Measurements from ENCODE around the gene IL17RD.

- TF ChIP-seq REST (IDR thresholded peaks at IDR 0.05; ENCODE audit: unreplicated experiment) (no peak), EZH2 (IDR thresholded peaks at IDR 0.05; ENCODE audit: low read depth, unreplicated experiment) (no peak), CTCF (conservative IDR thresholded peaks at IDR 0.05; ENCODE audit: low read depth in 2 of 2) (no peak), POLR2AphosphoS5 (IDR thresholded peaks at IDR 0.05; ENCODE audit: low read depth) (no peak), EZH2phosphoT487 (IDR thresholded peaks at IDR 0.05; ENCODE audit: unreplicated experiment) (no peak), STAT1 (IDR thresholded peaks at IDR 0.05; ENCODE audit: unreplicated experiment) (no peak), NANOG (IDR thresholded peaks at IDR 0.05; ENCODE audit: borderline replicate concordance) (no peak), JUNB (IDR thresholded peaks at IDR 0.05; ENCODE audit: unreplicated experiment) (no peak), CREB1 (CRISPR knock-in tag; IDR thresholded peaks at IDR 0.05; ENCODE audit: low read depth) (no peak), ZNF331 (CRISPR knock-in tag; IDR thresholded peaks at IDR 0.05; ENCODE audit: low read depth) (no peak)
These were observed 24.3 kb downstream of the IL17RD start for GRCh38 chr3:57140894-57141293.
